CD4-positive, alpha-beta T cell treated with Interleukin-4 for 4 hours (primary cell): ENCODE results near the gene CCDC187.

ENCODE experiments used
- DNase-seq: peaks from one replicate; pipeline ENCODE4 v3.0.0-alpha.2; 2020

The CCDC187 gene

DNA sequence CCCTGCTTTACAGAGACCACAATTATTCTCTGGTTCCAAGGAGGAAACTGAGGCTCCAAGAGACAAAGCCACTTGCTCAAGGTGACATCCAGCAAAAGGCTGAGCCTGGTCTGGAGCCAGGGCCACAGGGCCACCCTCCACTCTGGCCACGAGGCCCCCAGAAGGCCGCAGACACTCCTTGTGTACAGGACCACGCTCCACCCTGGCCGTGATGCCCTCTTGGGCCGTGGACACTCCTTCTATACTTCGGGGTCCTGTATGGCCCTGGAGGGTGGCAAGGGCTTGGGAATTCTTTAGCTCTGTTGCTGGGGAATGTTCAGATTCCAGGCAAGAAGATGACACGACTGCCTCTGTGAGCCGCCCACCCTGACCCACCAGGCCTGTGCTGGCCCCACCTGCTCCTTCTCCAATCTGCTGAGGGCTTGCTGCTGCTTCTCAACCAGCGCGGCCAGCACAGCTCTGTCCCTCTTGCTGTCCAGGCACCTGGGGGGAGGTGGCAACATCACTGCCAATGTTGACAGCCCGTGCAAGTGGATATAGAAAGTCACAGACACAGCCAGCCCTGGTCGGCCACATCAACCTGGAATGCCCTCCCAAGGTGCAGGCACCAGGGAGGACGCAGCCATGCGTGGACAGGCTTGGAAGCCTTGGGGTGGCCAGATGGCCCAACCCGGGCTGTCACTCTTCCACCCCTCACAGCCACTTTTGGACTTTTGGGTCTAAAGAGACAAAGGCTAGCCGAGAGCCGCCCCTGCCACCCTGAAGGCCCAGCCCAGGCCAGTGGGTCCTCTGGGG, 38.1 kb downstream of the CCDC187 start:
- DNase-seq: no peak

DNA sequence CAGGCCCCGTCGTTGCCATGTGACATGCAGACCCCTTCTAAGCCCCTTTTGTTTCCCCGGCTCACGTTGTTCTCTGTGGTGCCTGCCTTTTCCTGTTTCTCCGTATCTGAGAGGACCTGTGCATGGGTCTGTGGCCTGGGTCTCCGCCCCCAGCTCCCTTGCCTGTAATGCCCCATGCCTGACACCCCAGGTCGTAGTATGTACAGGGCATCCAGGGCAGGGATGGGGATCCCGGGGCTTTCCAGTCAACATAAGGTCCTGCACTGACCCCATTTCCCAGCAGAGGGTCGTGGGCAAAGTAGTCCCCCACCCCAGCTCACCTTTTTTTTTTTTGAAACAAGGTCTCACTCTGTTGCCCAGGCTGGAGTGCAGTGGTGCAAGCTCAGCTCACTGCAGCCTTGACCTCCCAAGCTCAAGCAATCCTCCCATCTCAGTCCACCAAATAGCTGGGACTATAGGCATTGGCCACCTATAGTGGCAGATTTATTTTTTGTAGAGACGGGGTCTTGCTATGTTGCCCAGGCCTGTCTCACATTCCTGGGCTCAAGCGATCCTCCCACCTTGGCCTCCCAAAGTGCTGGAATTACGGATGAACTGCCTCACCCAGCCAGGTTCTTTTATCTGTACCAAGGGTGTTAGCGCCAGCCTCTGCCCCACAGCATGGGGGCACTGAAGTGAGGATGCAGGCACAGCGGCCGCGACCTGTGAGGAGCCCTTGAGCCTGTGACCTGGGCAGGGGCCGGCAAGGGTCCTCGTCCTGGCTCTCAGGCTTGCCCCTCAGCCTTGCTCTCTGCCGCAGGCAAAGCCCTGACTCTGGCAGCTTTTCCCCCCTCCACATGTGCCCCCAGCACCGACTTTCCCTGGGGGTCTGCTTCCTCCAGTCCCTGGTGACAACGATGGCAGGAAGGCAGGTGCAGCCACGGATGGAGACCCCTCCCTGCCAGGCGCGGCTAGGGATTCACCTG, 39.2 kb downstream of the CCDC187 start:
- no peak for DNase-seq

GRCh38 chr9:136264031-136264430, 39.9 kb downstream of the CCDC187 start:
- DNase-seq: no peak

- no peak for DNase-seq
These were observed 41.2 kb downstream of the CCDC187 start for GRCh38 chr9:136262671-136263178.

DNA sequence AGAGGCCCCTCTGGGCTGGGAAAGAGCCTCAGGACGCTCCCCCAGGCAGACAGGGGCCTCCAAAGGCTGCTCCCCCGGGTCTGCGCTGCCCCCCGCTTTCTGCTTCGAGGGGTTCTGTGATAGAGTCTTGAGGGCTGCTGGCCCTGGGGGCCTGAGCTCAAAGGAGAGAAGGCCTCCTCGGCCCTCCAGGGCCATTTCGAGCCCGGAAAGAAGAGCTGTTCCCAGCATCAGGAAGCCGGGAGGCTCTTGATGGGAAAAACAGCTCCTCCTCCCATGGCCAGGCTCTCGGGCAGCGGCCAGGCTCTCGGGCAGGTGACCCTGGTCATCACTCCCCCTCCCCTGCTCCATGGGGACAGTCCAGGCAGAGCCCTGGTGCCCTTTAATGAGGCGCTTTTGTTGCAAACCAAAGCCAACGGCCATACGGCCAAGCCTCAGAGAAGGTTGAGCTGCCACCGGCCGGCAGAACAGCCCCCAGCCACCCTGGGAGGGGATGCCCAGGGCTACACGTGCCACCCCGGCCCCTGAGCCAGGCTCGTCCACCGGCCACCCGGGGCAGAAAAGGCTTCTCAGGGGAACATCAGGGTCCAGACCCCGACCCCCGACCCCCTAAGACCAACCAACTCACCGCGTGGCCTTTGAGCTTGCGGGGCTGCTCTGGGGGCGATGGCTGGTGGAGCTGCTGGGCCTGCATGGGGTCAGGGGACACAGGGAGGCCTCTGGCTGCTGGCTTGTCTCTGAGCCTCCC, 42.0 kb downstream of the CCDC187 start:
- no peak for DNase-seq

- no peak for DNase-seq
These were observed 42.9 kb downstream of the CCDC187 start for GRCh38 chr9:136260936-136261472.

- no peak for DNase-seq
These were observed 43.4 kb downstream of the CCDC187 start for GRCh38 chr9:136260521-136260920.

DNA sequence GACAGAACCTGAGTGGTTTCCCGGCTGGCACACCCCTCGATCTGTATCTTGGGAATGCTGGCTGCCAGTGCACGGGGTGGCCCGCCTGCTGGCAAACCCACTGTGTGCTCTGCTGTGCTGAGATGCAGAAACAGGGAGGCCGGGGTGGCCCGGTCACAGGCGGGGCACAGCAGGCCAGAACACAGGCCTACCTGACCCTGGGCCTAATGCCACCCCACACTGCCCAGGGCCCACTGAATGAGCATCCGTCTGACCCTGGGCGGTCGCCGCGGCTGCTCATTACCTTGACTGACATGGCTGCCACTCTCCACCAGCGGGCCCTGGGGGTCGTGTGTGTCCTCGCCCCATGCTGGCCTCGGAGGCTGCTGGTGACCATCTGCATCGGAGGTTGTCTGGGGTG, 44.1 kb downstream of the CCDC187 start:
- no peak for DNase-seq

GRCh38 chr9:136259517-136259813, 44.4 kb downstream of the CCDC187 start:
- DNase-seq: no peak

DNA sequence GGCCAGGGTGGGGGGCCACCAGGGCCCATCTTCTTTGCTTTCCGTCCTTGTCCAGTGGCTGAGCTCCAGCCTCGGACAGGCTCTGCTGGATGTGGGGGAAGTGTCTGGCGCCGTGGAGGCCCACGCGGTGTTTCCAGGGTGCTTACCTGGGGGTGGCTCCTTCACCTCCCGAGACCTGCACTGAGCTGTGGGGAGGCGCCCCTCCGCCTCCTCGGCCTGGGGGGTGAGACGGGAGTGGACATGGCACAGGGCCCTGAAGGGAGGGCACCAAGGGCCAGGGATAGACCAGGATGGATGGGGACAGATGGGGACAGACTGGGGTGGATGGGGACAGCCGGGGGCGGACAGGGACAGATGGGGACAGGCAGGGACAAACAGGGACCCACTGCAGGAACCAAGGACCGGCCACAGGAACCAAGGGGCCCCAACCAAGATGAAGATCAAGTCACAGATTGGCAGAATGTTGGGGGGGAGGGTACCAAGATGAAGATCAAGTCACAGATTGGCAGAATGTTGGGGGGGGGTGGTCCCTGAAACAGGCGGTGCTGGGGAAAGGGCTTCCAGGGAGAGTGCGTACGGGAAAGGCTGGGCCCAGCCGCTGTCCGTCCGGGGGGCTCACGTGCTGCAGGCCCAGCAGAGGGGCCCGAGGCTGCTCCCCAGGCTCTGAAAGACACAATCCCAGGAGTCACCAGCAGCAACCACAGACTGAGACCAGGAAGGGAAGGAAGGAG, 44.9 kb downstream of the CCDC187 start:
- no peak for DNase-seq

GRCh38 chr9:136258299-136258625, 45.6 kb downstream of the CCDC187 start:
- no peak for DNase-seq

DNA sequence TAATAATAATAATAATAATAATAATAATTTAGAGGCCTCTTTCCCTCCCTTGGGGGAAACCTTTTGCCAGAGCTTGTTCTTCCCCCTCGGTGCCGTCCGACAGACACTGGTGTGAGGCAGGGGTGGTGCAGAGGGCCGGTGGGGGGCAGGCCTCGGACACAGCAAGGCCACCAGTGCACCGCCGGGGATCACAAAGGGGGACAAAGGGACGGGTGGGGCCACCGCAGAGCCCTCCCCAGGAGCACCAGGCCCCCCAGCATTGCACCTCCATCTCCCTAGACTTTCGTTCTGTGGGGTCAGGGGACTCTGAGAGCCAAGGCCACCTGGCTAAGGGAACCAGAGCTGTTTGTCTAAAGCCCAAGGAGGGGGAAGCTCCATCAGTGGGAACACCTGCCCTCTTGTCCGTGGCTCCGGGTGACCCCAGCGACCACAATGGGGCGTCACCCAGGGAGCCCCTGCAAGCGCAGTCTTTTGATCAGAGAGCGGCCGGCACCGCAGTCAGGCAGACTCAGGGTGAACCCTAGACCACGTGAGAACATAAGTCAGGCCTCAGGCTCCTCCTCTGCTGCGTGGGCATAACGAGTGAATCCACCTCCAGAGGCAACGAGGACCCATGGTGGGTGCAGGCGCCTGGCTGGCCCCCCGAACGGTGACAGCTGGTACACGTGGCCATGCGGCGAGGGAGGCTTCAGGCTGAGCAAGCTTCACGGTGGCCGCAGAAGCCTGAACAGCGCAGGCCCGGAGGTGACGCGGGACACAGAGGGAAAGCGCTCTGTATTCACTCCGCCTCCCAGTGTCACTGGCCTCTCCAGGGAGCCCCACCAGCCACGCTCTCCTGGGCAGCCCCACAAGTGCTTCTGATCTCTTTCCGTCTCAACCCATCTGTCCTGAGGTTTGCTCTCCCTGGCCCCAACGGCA, 46.3 kb downstream of the CCDC187 start:
- DNase-seq: no peak

GRCh38 chr9:136255896-136256890, 47.7 kb downstream of the CCDC187 start:
- no peak for DNase-seq

DNA sequence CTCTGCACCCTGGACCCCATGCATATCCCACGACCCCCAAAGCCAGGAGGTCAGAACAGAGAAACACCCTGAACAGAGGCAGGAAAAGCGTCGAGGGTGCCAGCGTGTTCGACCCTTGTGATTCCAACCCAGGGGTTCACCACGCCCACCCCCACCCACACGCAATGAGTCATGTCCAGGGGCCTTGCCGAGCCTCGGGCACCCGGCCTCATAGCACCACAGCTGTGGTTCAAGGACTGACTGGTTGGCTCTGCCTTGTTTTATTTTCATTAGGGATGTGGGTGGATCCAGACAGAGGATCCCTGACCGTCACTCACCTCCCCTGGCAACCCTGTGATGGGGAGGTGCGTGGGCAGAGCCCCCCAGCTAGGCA, 48.7 kb downstream of the CCDC187 start:
- no peak for DNase-seq

DNA sequence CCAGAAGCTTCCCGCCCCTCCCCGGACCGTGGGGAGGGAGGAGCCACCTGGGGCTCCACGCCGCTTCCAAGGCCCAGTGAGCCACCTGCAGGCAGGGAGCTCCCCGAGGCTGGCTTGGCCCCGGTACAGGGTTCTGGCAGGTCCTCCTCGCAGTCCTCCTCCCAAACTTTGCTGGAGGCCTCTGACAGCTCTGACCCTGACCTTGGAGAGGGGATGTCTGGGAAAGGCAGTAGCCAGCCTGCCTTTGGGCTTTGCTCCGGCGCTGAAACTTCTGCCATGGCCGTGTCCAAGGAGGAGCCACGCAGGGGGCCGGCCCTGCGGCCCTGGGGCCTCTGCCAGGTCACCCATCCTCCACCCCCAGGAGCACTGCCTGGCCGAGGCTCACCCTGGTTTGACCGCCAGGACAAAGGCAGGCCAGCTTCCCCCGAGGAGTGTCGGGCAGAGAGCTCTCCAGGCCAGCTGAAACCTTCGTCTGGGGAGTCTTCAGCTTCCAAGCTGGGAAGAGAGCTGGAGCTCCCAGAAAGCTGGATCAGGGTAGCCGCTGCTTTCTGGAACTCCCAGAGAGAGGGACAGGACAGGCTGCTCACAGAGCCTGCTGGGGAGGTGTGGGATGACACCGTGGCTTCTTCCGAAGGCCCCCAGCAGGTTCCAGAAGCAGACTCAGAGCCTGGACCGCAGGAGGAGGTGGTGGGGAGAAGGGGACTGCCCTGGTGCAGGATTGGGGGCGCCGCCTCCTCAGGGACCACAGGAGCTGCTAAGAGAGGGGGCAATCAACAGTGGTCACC, 49.3 kb downstream of the CCDC187 start:
- no peak for DNase-seq

DNA sequence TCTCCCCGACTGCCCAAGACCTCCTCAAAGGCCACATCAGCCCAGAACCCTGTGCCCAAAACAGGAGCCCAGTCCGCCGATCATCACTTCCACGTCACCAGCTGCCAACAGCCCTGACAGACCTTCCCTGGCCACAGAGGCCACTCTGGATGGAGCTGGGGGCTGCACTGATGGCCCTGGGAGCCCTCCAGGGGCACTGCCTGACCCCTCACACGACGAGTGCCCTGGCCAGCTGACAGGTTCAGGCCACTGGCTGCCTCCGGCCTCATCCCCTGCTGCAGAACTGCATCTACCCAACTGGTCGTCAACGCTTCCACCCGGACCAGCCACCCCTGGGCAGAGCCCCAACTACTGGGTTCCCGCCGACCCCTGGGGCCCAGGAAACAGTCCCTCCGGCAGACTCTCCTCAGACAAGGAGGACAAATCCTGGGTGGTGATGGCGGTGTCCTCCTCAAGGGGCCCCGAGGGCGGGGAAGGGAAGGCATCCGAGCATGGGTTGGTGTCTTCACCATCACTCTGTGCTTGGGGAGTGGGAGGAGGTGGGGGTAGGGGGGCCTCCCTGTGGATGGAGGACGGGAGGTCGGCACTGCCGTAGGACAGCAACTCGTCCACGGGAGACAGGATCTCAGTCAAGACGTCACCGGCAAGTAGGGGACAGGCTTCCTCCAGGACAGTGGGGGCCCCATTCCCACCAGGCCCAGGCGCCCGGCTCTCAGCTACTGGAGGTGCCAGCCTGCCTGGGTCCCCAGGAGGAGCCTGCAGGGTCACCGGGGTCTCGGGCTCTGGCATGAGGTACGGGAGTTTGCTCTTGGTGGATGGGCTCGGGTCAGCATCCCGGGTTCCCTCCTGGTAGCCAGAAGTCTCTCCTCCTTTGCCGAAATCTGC, 50.4 kb downstream of the CCDC187 start:
- DNase-seq: no peak

- DNase-seq: no peak
These were observed 51.0 kb downstream of the CCDC187 start for GRCh38 chr9:136252846-136253245.

- no peak for DNase-seq
These were observed 51.6 kb downstream of the CCDC187 start for GRCh38 chr9:136252281-136252680.
